Trophoblast cell (in vitro differentiated cells and primary cell): ENCODE measurements around the gene PPFIA3.

Experiments used
- DNase-seq, 2 donors: peaks; one replicate each; pipeline ENCODE4 v3.0.0-alpha.2; 2016
- H2AFZ ChIP-seq: 2 replicates; pipeline ENCODE4 v1.6.1; 2013; ENCODE audit warnings: low read length, moderate library complexity, mild to moderate bottlenecking; ENCODE audit not compliant: insufficient read depth, poor library complexity
- H2AK5ac ChIP-seq: 2 replicates; pipeline ENCODE4 v1.6.1; 2013; ENCODE audit warnings: mild to moderate bottlenecking, low read length
- H2BK120ac ChIP-seq: 2 replicates; pipeline ENCODE4 v1.6.1; 2013; ENCODE audit warnings: low read length, mild to moderate bottlenecking, moderate library complexity; ENCODE audit not compliant: insufficient read depth, poor library complexity
- H2BK12ac ChIP-seq: 2 replicates; pipeline ENCODE4 v1.6.1; 2013; ENCODE audit warnings: mild to moderate bottlenecking, low read length, moderate library complexity
- H2BK5ac ChIP-seq: 2 replicates; pipeline ENCODE4 v1.6.1; 2013; ENCODE audit warnings: low read length, low read depth, moderate library complexity, mild to moderate bottlenecking; ENCODE audit not compliant: poor library complexity
- H3K14ac ChIP-seq: 2 replicates; pipeline ENCODE4 v1.6.1; 2013; ENCODE audit warnings: mild to moderate bottlenecking, low read length
- H3K18ac ChIP-seq: 2 replicates; pipeline ENCODE4 v1.6.1; 2013; ENCODE audit warnings: mild to moderate bottlenecking, low read length
- H3K23ac ChIP-seq: 2 replicates; pipeline ENCODE4 v1.6.1; 2013; ENCODE audit warnings: low read length
- H3K27ac ChIP-seq: 2 replicates; pipeline ENCODE4 v1.5.1; 2013; ENCODE audit warnings: low read depth, mild to moderate bottlenecking, inconsistent platforms, low read length, moderate library complexity
- H3K27me3 ChIP-seq: 2 replicates; pipeline ENCODE4 v1.6.1; 2013; ENCODE audit warnings: inconsistent platforms, mild to moderate bottlenecking, low read length, moderate library complexity; ENCODE audit not compliant: insufficient read depth
- H3K36me3 ChIP-seq, 2 experiments: 1 replicate in 1 of 2; 2 replicates in 1 of 2; pipeline ENCODE4 v1.6.1; 2013; ENCODE audit warnings: low read length in 2 of 2, mild to moderate bottlenecking in 2 of 2, moderate library complexity in 1 of 2; ENCODE audit not compliant: insufficient read depth in 2 of 2, control insufficient read depth in 1 of 2
- H3K4ac ChIP-seq: 2 replicates; pipeline ENCODE4 v1.6.1; 2013; ENCODE audit warnings: low read depth, mild to moderate bottlenecking, low read length, moderate library complexity
- H3K4me1 ChIP-seq, 2 experiments: 1 replicate in 1 of 2; 2 replicates in 1 of 2; pipeline ENCODE4 v1.6.1; 2013; ENCODE audit warnings: low read length in 2 of 2, mild to moderate bottlenecking in 2 of 2, moderate library complexity in 1 of 2; ENCODE audit not compliant: insufficient read depth in 2 of 2, control insufficient read depth in 1 of 2
- H3K4me2 ChIP-seq: 2 replicates; pipeline ENCODE4 v1.6.1; 2013; ENCODE audit warnings: inconsistent platforms, mild to moderate bottlenecking, low read length, moderate library complexity
- H3K4me3 ChIP-seq: 2 replicates; pipeline ENCODE4 v1.5.1; 2013; ENCODE audit warnings: mild to moderate bottlenecking, low read depth, low read length, inconsistent platforms
- H3K79me1 ChIP-seq: one replicate; pipeline ENCODE4 v1.6.1; 2013; ENCODE audit warnings: low read length
- H3K79me2 ChIP-seq: 2 replicates; pipeline ENCODE4 v1.6.1; 2013; ENCODE audit warnings: low read length, mild to moderate bottlenecking; ENCODE audit not compliant: control insufficient read depth, insufficient read depth, poor library complexity
- H3K9ac ChIP-seq: 2 replicates; pipeline ENCODE4 v1.6.1; 2013; ENCODE audit warnings: mild to moderate bottlenecking, low read length
- H3K9me3 ChIP-seq: 2 replicates; pipeline ENCODE4 v1.6.1; 2013; ENCODE audit warnings: low read depth, mild to moderate bottlenecking, control low read depth, inconsistent platforms, low read length; ENCODE audit not compliant: insufficient read depth
- H4K12ac ChIP-seq: 2 replicates; pipeline ENCODE4 v1.6.1; 2013; ENCODE audit warnings: low read depth, mild to moderate bottlenecking, low read length, moderate library complexity
- H4K8ac ChIP-seq: 2 replicates; pipeline ENCODE4 v1.6.1; 2013; ENCODE audit warnings: low read depth, mild to moderate bottlenecking, low read length, moderate library complexity
- H4K91ac ChIP-seq: one replicate; pipeline ENCODE4 v1.6.1; 2013; ENCODE audit warnings: low read depth, mild to moderate bottlenecking, low read length, moderate library complexity
- WGBS: extraction: QIAGEN DNeasy Blood & Tissue Kit; methylation state at CpG from one replicate; pipeline ENCODE4 v1.1.7; 2013; ENCODE audit warnings: missing lambda C conversion rate; ENCODE audit not compliant: insufficient read length, insufficient coverage; ENCODE audit errors: extremely low coverage; 5-methylcytosine and 5-hydroxymethylcytosine counted together

The PPFIA3 gene

DNA sequence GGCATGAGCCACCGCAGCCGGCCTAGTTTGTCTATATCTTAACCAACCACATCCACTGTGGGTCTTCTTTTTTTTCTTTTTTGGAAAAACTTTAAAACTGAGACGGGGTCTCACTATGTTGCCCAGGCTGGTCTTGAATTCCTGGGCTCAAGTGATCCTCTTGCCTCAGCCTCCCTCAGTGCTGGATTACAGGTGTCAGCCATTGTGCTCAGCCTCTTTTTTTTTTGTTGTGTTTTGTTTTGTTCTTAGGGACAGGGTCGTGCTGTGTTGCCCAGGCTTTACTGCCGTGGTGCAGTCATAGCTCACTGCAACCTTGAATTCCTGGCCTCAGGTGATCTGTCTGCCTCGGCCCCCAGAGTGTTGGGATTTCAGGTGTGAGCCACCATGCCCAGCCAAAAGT, 26.7 kb upstream of the PPFIA3 start:
- no peak overlapping the region for H3K23ac ChIP-seq
- H2BK12ac ChIP-seq = no peak overlapping the region
- no peak overlapping the region for H3K4ac ChIP-seq
- H4K12ac ChIP-seq = no peak overlapping the region
- no peak overlapping the region for H3K14ac ChIP-seq
- no peak overlapping the region for H3K9ac ChIP-seq
- H3K79me1 ChIP-seq = no peaks in the 10 kb centered on the region
- no peaks in the 10 kb centered on the region for H3K9me3 ChIP-seq
- WGBS = no CpG with 5 or more reads among the region's 6 CpGs
- H4K8ac ChIP-seq = no peak overlapping the region
- no peak overlapping the region for H2BK5ac ChIP-seq
- H3K4me2 ChIP-seq = no peak overlapping the region
- H3K4me1 ChIP-seq = no peaks in the 10 kb centered on the region
- no peak overlapping the region for H3K4me3 ChIP-seq
- H3K18ac ChIP-seq = no peak overlapping the region
- no peak overlapping the region for H3K27ac ChIP-seq
- H2AK5ac ChIP-seq = no peak overlapping the region
- no peak for DNase-seq
- no peaks in the 10 kb centered on the region for H3K27me3 ChIP-seq
- no peak overlapping the region for H2AFZ ChIP-seq
- H3K79me2 ChIP-seq = peaks cover under 1% of the 10 kb centered on the region
- no peak overlapping the region for H4K91ac ChIP-seq
- H2BK120ac ChIP-seq = no peak overlapping the region
- peaks cover 72 to 74% of the 10 kb centered on the region in 2 experiments for H3K36me3 ChIP-seq

DNA sequence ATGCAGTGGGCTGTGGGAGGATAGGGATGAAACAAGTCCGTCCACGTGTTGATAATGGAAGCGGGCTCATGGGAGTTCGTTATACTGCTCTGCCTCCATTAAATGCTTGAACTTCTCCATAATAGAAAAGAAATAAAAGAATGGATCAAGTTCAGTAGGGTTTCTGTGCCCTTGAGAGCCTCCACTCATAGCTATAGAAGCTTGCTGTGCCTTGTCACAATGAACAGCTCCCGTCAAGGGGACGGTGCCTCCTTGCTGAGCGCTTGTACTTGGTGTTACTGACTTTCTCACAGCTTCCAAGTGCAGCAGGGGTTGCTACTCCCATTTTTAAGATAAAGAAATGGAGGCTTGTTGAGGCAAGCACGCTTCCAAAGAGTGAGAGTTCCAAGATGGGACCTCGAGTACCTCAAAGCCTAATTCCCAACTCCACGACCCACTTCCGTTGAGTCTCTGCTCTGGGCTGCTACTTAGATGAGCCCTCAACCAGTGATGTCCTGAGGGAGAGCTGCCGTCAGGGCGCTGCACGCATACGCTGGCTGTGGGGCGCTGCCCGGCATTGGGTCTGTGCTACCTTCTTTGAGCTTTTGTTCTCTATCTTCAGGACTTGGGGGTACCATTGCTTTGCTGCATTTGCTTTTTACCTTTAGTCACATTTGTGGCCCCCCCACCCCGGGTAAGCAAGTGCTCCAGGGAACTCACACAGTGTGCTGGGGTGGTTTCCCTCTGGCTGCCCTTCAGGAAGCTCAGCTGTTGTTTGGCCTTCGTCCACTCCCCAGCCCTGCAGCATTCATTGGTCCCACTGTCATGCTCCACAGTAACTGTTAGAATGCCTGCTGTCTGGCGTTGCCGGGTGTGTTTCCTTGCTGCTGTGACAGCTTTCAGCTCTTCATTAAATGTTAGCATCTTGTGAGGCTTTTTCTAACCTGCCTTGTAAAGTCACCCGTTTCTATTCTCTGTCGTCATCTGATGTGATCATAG, 24.6 kb upstream of the PPFIA3 start:
- Histone ChIP-seq H4K12ac (no peak overlapping the region), H3K18ac (no peak overlapping the region), H3K23ac (no peak overlapping the region), H3K36me3 (peaks cover 78 to 79% of the 10 kb centered on the region in 2 experiments), H2BK120ac (no peak overlapping the region), H3K4me1 (no peaks in the 10 kb centered on the region), H4K91ac (no peak overlapping the region), H3K79me2 (no peaks in the 10 kb centered on the region), H4K8ac (no peak overlapping the region), H3K9me3 (no peaks in the 10 kb centered on the region), H3K4me2 (no peak overlapping the region), H3K4me3 (no peak overlapping the region), H2BK5ac (no peak overlapping the region), H3K4ac (no peak overlapping the region), H3K79me1 (no peaks in the 10 kb centered on the region), H3K14ac (no peak overlapping the region), H3K27me3 (no peaks in the 10 kb centered on the region), H2BK12ac (no peak overlapping the region), H2AK5ac (no peak overlapping the region), H3K9ac (no peak overlapping the region), H3K27ac (no peak overlapping the region), H2AFZ (no peak overlapping the region)
- WGBS = no CpG with 5 or more reads among the region's 23 CpGs
- no peak for DNase-seq

DNA sequence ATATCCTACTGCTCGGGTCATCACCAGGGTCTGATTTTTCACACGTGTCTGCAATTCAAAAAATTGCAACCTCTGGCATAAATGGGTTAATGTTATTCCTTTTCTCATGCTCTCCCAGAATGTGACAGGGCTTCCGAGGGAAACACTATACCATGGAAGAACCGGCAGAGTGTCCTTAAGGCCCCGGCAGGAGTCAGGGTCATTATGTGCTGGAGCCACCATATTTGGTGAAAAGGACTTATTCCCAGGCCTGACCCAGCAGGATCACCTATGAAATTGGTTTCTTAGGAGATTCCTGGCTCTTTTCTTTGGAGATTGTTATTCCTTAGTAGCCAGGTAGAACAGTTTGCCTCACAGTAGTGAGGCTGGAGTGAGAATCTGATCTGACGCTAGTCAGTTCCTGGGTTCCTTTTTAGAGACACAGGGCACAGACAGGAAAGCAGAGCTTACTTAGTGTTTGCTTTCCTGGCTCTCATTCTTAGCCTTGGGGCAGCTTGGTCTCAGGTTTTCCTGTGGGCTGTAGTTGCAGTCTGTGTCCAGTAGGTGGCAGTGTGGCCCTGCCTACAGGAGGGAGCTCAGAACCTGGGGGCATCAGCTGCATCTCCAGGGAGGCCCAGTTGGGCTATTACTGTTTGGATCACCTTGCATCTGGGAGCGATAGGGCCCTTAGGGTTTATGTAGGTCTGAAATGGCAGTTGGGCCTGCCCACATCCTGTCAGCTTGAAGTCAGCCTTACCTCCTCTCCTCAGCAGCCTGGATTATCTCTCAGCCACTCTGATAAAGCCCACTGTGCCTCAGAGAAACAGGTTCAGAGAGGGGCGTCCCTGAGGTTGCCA, 21.7 kb upstream of the PPFIA3 start:
- no peak overlapping the region for H3K14ac ChIP-seq
- no peak overlapping the region for H4K8ac ChIP-seq
- no peak overlapping the region for H3K4me3 ChIP-seq
- no CpG with 5 or more reads among the region's 8 CpGs for WGBS
- H2BK120ac ChIP-seq = no peak overlapping the region
- H3K36me3 ChIP-seq = peaks cover 78 to 80% of the 10 kb centered on the region in 2 experiments
- H3K79me1 ChIP-seq = no peaks in the 10 kb centered on the region
- H4K91ac ChIP-seq = no peak overlapping the region
- no peak overlapping the region for H2BK12ac ChIP-seq
- H3K9ac ChIP-seq = no peak overlapping the region
- no peak overlapping the region for H3K18ac ChIP-seq
- no peaks in the 10 kb centered on the region for H3K27me3 ChIP-seq
- no peak overlapping the region for H4K12ac ChIP-seq
- H2BK5ac ChIP-seq = no peak overlapping the region
- no peaks in the 10 kb centered on the region for H3K9me3 ChIP-seq
- H3K4me1 ChIP-seq = no peaks in the 10 kb centered on the region
- no peak overlapping the region for H3K4ac ChIP-seq
- no peak overlapping the region for H2AFZ ChIP-seq
- peak overlapping the region; percentile 36 for H3K27ac ChIP-seq
- no peak overlapping the region for H3K4me2 ChIP-seq
- H2AK5ac ChIP-seq = no peak overlapping the region
- no peaks in the 10 kb centered on the region for H3K79me2 ChIP-seq
- peak; percentile 60 to 90 for DNase-seq
- no peak overlapping the region for H3K23ac ChIP-seq

- Histone ChIP-seq H3K36me3 (peaks cover 80% of the 10 kb centered on the region in 2 experiments), H3K79me1 (no peaks in the 10 kb centered on the region), H3K9me3 (no peaks in the 10 kb centered on the region), H3K4ac (no peak overlapping the region), H2AFZ (no peak overlapping the region), H2BK5ac (no peak overlapping the region), H3K79me2 (no peaks in the 10 kb centered on the region), H3K4me2 (no peak overlapping the region), H3K9ac (no peak overlapping the region), H3K4me3 (no peak overlapping the region), H3K27ac (no peak overlapping the region), H4K12ac (no peak overlapping the region), H3K4me1 (no peaks in the 10 kb centered on the region), H3K23ac (no peak overlapping the region), H3K27me3 (no peaks in the 10 kb centered on the region), H2BK120ac (no peak overlapping the region), H3K18ac (no peak overlapping the region), H2AK5ac (no peak overlapping the region), H4K8ac (no peak overlapping the region), H4K91ac (no peak overlapping the region), H3K14ac (no peak overlapping the region), H2BK12ac (no peak overlapping the region)
- no peak for DNase-seq
- no CpG with 5 or more reads among the region's 4 CpGs for WGBS
Measured at GRCh38 chr19:49098795-49099194, 20.5 kb upstream of the PPFIA3 start.
